ENCODE data around the gene KIAA0930.
A peak's percentile ranks its signal among the peaks of the same experiment; 100 is the strongest.

KIAA0930 gene

GRCh38 chr22:45208993-45209838, 31.5 kb downstream of the KIAA0930 start:
- FAIRE-seq (peak; percentile 9), DNase-seq (ENCODE audit: insufficient read length) (no peak)
- no peak for TF ChIP-seq POLR2A (IDR thresholded peaks at IDR 0.05; ENCODE audit: low read depth, low read length)
- TF ChIP-seq TAF1 (IDR thresholded peaks at IDR 0.05; ENCODE audit: borderline replicate concordance, low read depth, low read length) = no peak
- no peak for TF ChIP-seq POLR2AphosphoS5 (IDR thresholded peaks at IDR 0.05; ENCODE audit: low read depth, low read length)

- no peak for DNase-seq (ENCODE audit: insufficient read length)
- no peak for TF ChIP-seq POLR2AphosphoS5 (IDR thresholded peaks at IDR 0.05; ENCODE audit: low read depth, low read length)
- TF ChIP-seq POLR2A (IDR thresholded peaks at IDR 0.05; ENCODE audit: low read depth, low read length) = no peak
- no peak for TF ChIP-seq TAF1 (IDR thresholded peaks at IDR 0.05; ENCODE audit: borderline replicate concordance, low read depth, low read length)
- FAIRE-seq = no peak
Measured at GRCh38 chr22:45208696-45208992, 32.0 kb downstream of the KIAA0930 start.

GRCh38 chr22:45207981-45208664, 32.6 kb downstream of the KIAA0930 start:
- TF ChIP-seq POLR2A (IDR thresholded peaks at IDR 0.05; ENCODE audit: low read depth, low read length) (no peak), POLR2AphosphoS5 (IDR thresholded peaks at IDR 0.05; ENCODE audit: low read depth, low read length) (no peak), TAF1 (IDR thresholded peaks at IDR 0.05; ENCODE audit: borderline replicate concordance, low read depth, low read length) (no peak)
- no peak for FAIRE-seq
- DNase-seq (ENCODE audit: insufficient read length) = no peak

GRCh38 chr22:45207533-45207932, 33.2 kb downstream of the KIAA0930 start:
- FAIRE-seq = no peak
- TF ChIP-seq POLR2A (IDR thresholded peaks at IDR 0.05; ENCODE audit: low read depth, low read length) (no peak), TAF1 (IDR thresholded peaks at IDR 0.05; ENCODE audit: borderline replicate concordance, low read depth, low read length) (no peak), POLR2AphosphoS5 (IDR thresholded peaks at IDR 0.05; ENCODE audit: low read depth, low read length) (no peak)

GRCh38 chr22:45206233-45206632, 34.5 kb downstream of the KIAA0930 start:
- FAIRE-seq (no peak), DNase-seq (ENCODE audit: insufficient read length) (no peak)
- TF ChIP-seq POLR2AphosphoS5 (IDR thresholded peaks at IDR 0.05; ENCODE audit: low read depth, low read length) (no peak), POLR2A (IDR thresholded peaks at IDR 0.05; ENCODE audit: low read depth, low read length) (no peak), TAF1 (IDR thresholded peaks at IDR 0.05; ENCODE audit: borderline replicate concordance, low read depth, low read length) (no peak)

More at GRCh38 chr22:45207533-45207932, 33.2 kb downstream of the KIAA0930 start:
- no peak for DNase-seq (ENCODE audit: insufficient read length)

GRCh38 chr22:45205276-45205925, 35.3 kb downstream of the KIAA0930 start:
- FAIRE-seq (no peak), DNase-seq (ENCODE audit: insufficient read length) (no peak)
- no peak for TF ChIP-seq TAF1 (IDR thresholded peaks at IDR 0.05; ENCODE audit: borderline replicate concordance, low read depth, low read length)

- FAIRE-seq = no peak
- no peak for DNase-seq (ENCODE audit: insufficient read length)
- TF ChIP-seq TAF1 (IDR thresholded peaks at IDR 0.05; ENCODE audit: borderline replicate concordance, low read depth, low read length) (no peak), POLR2A (IDR thresholded peaks at IDR 0.05; ENCODE audit: low read depth, low read length) (no peak), POLR2AphosphoS5 (IDR thresholded peaks at IDR 0.05; ENCODE audit: low read depth, low read length) (no peak)
Measured at GRCh38 chr22:45204819-45205218, 35.9 kb downstream of the KIAA0930 start.

GRCh38 chr22:45204241-45204640, 36.5 kb downstream of the KIAA0930 start:
- FAIRE-seq (no peak), DNase-seq (ENCODE audit: insufficient read length) (no peak)
- TF ChIP-seq POLR2A (IDR thresholded peaks at IDR 0.05; ENCODE audit: low read depth, low read length) = no peak
- TF ChIP-seq POLR2AphosphoS5 (IDR thresholded peaks at IDR 0.05; ENCODE audit: low read depth, low read length) = no peak
- no peak for TF ChIP-seq TAF1 (IDR thresholded peaks at IDR 0.05; ENCODE audit: borderline replicate concordance, low read depth, low read length)

- no peak for TF ChIP-seq TAF1 (IDR thresholded peaks at IDR 0.05; ENCODE audit: borderline replicate concordance, low read depth, low read length)
- no peak for TF ChIP-seq POLR2AphosphoS5 (IDR thresholded peaks at IDR 0.05; ENCODE audit: low read depth, low read length)
- TF ChIP-seq POLR2A (IDR thresholded peaks at IDR 0.05; ENCODE audit: low read depth, low read length) = no peak
- no peak for DNase-seq (ENCODE audit: insufficient read length)
- no peak for FAIRE-seq
Measured at GRCh38 chr22:45203150-45203951, 37.3 kb downstream of the KIAA0930 start.

- no peak for DNase-seq (ENCODE audit: insufficient read length)
- FAIRE-seq = no peak
- TF ChIP-seq TAF1 (IDR thresholded peaks at IDR 0.05; ENCODE audit: borderline replicate concordance, low read depth, low read length) (no peak), POLR2AphosphoS5 (IDR thresholded peaks at IDR 0.05; ENCODE audit: low read depth, low read length) (no peak), POLR2A (IDR thresholded peaks at IDR 0.05; ENCODE audit: low read depth, low read length) (no peak)
Measured at GRCh38 chr22:45202333-45203149, 38.2 kb downstream of the KIAA0930 start.

Measured in GM12892 (cell line).